Liver (tissue), 9 donors: ENCODE data around the gene RHOV. TPM values are rescaled to one million over a fixed set of nuclear protein-coding genes. Genes with fewer than 3 reads are reported as not detected.

Source experiments
- DNase-seq: peaks from one replicate; pipeline ENCODE4 v3.0.0-alpha.2; 2017; ENCODE audit warnings: low spot score
- H3K27ac ChIP-seq, 2 donors: one replicate each; pipeline ENCODE4 v1.7.0; 2013; ENCODE audit warnings: inconsistent platforms in 2 of 2, low read length in 2 of 2, control low read depth in 1 of 2, low read depth in 1 of 2, mild to moderate bottlenecking in 1 of 2
- H3K27me3 ChIP-seq, 4 donors: one replicate each; pipeline versions ENCODE4 v1.6.1 to v1.7.0; 2013; ENCODE audit warnings: low read length in 3 of 4, inconsistent platforms in 1 of 4, mild to moderate bottlenecking in 1 of 4, moderate library complexity in 1 of 4; ENCODE audit not compliant: control insufficient read depth in 4 of 4, insufficient read depth in 4 of 4
- H3K36me3 ChIP-seq, 4 donors: one replicate each; pipeline versions ENCODE4 v1.6.1 to v1.7.0; 2013; ENCODE audit warnings: low read length in 3 of 4, mild to moderate bottlenecking in 3 of 4, low read depth in 1 of 4, moderate library complexity in 1 of 4; ENCODE audit not compliant: control insufficient read depth in 4 of 4, insufficient read depth in 3 of 4
- H3K4me1 ChIP-seq, 4 donors: one replicate each; pipeline versions ENCODE4 v1.6.1 to v1.7.0; 2013; ENCODE audit warnings: low read length in 3 of 4, mild to moderate bottlenecking in 3 of 4, moderate library complexity in 1 of 4; ENCODE audit not compliant: control insufficient read depth in 4 of 4, insufficient read depth in 4 of 4
- H3K4me3 ChIP-seq, 3 donors: one replicate each; pipeline versions ENCODE4 v1.6.1 to v1.7.0; 2013; ENCODE audit warnings: low read length in 3 of 3, control low read depth in 1 of 3, low read depth in 1 of 3, mild to moderate bottlenecking in 1 of 3
- H3K9ac ChIP-seq, 2 donors: one replicate each; pipeline ENCODE4 v1.7.0; 2013; ENCODE audit warnings: low read length in 2 of 2, mild to moderate bottlenecking in 2 of 2, moderate library complexity in 2 of 2, control low read depth in 1 of 2, low read depth in 1 of 2
- H3K9me3 ChIP-seq, 4 donors: one replicate each; pipeline versions ENCODE4 v1.6.1 to v1.7.0; 2013; ENCODE audit warnings: low read length in 3 of 4; ENCODE audit not compliant: control insufficient read depth in 4 of 4
- ATF3 ChIP-seq: IDR thresholded peaks from 2 replicates; pipeline ENCODE4 v1.6.1; 2016; ENCODE audit warnings: antibody characterized with exemption
- CTCF ChIP-seq: fragments of 150-350 bp; IDR thresholded peaks from 2 replicates; pipeline ENCODE4 v1.5.1; 2017; ENCODE audit warnings: improper control_type of control experiment, low read depth, low read length; ENCODE audit not compliant: missing input control
- EGR1 ChIP-seq, 2 donors: IDR thresholded peaks; 2 replicates each; pipeline ENCODE4 v1.6.1; 2016 to 2018; ENCODE audit warnings: antibody characterized with exemption in 2 of 2, low read depth in 2 of 2
- FOXA1 ChIP-seq: IDR thresholded peaks from 2 replicates; pipeline ENCODE4 v1.6.1; 2016; ENCODE audit warnings: antibody characterized with exemption
- FOXA2 ChIP-seq: IDR thresholded peaks from 2 replicates; pipeline ENCODE4 v1.6.1; 2016; ENCODE audit warnings: antibody characterized with exemption
- GABPA ChIP-seq, 2 donors: IDR thresholded peaks in 1 of 2; conservative IDR thresholded peaks in 1 of 2; 2 replicates each; pipeline ENCODE4 v1.6.1; 2016; ENCODE audit warnings: antibody characterized with exemption in 2 of 2, mild to moderate bottlenecking in 1 of 2, moderate library complexity in 1 of 2
- HNF4A ChIP-seq, 2 donors: conservative IDR thresholded peaks; 2 replicates each; pipeline ENCODE4 v1.6.1; 2016; ENCODE audit warnings: antibody characterized with exemption in 2 of 2, mild to moderate bottlenecking in 2 of 2
- HNF4G ChIP-seq: IDR thresholded peaks from 2 replicates; pipeline ENCODE4 v1.6.1; 2016; ENCODE audit warnings: antibody characterized with exemption
- JUND ChIP-seq, 2 donors: IDR thresholded peaks; 2 replicates each; pipeline ENCODE4 v1.6.1; 2016; ENCODE audit warnings: antibody characterized with exemption in 2 of 2
- MAX ChIP-seq: IDR thresholded peaks from 2 replicates; pipeline ENCODE4 v1.6.1; 2016; ENCODE audit warnings: antibody characterized with exemption
- NR2F2 ChIP-seq: IDR thresholded peaks from 2 replicates; pipeline ENCODE4 v1.6.1; 2016; ENCODE audit warnings: antibody characterized with exemption
- RAD21 ChIP-seq, 2 donors: IDR thresholded peaks; 2 replicates each; pipeline ENCODE4 v1.6.1; 2016; ENCODE audit warnings: antibody characterized with exemption in 2 of 2, mild to moderate bottlenecking in 2 of 2
- REST ChIP-seq: IDR thresholded peaks from 2 replicates; pipeline ENCODE4 v1.6.1; 2016; ENCODE audit warnings: antibody characterized with exemption, mild to moderate bottlenecking
- RXRA ChIP-seq, 2 donors: IDR thresholded peaks; 2 replicates each; pipeline ENCODE4 v1.6.1; 2017 to 2018; ENCODE audit warnings: antibody characterized with exemption in 2 of 2, mild to moderate bottlenecking in 1 of 2
- SP1 ChIP-seq: IDR thresholded peaks from 2 replicates; pipeline ENCODE4 v1.6.1; 2018; ENCODE audit warnings: antibody characterized with exemption, mild to moderate bottlenecking
- TAF1 ChIP-seq: conservative IDR thresholded peaks from 2 replicates; pipeline ENCODE4 v1.6.1; 2016; ENCODE audit warnings: antibody characterized with exemption, mild to moderate bottlenecking
- YY1 ChIP-seq: IDR thresholded peaks from 2 replicates; pipeline ENCODE4 v1.6.1; 2016; ENCODE audit warnings: antibody characterized with exemption, mild to moderate bottlenecking
- ZBTB33 ChIP-seq: IDR thresholded peaks from 2 replicates; pipeline ENCODE4 v1.6.1; 2016; ENCODE audit warnings: antibody characterized with exemption
- WGBS: extraction: QIAGEN DNeasy Blood & Tissue Kit; methylation state at CpG from one replicate; pipeline ENCODE4 v1.1.7; 2013; 5-methylcytosine and 5-hydroxymethylcytosine counted together
- polyA plus RNA-seq, 2 donors: library from polyadenylated mRNA; stranded (reverse) in 1 of 2; unstranded in 1 of 2; fragments of 200-250 nt in 1 of 2; fragments of >200 nt in 1 of 2; fragmentation: Nextera tagmentation in 1 of 2; extraction: Ambion mirVana in 1 of 2; gene quantifications; one replicate each; pipeline versions ENCODE4 v1.2.1 to v1.2.3, GENCODE V29; 2013 to 2015
- total RNA-seq, 2 donors: library from RNA; depleted of rRNA; stranded (reverse); fragments of >200 nt; gene quantifications; one replicate each; pipeline ENCODE4 v1.2.3, GENCODE V29; 2014
- donor health status: healthy.
- donor health status: healthy.
- donor health status: healthy.
- donor health status: healthy.
- donor health status: healthy.

Gene RHOV
- total and polyA plus RNA-seq, 4 donors = 0.05 TPM; not detected in 3

GRCh38 chr15:40878785-40879184 lies 4.8 kb upstream of the RHOV start:
- no peaks in the 10 kb centered on the region for H3K9me3 ChIP-seq
- H3K27ac ChIP-seq = no peak overlapping the region
- no peak overlapping the region for H3K4me3 ChIP-seq
- 92% methylated on average over 1 of the region's 1 CpG for WGBS
- no peaks in the 10 kb centered on the region for H3K27me3 ChIP-seq
- H3K36me3 ChIP-seq = no peaks in the 10 kb centered on the region
- no peak overlapping the region for H3K9ac ChIP-seq
- DNase-seq = no peak
- H3K4me1 ChIP-seq = peaks cover 1 to 6% (median 4%) of the 10 kb centered on the region in 4 donors
- no peak for TF ChIP-seq YY1
- TF ChIP-seq TAF1 = no peak

- Histone ChIP-seq H3K27me3 (peaks cover 0 to 3% (median 0%) of the 10 kb centered on the region in 4 donors), H3K36me3 (no peaks in the 10 kb centered on the region), H3K9ac (no peak overlapping the region), H3K4me3 (no peak overlapping the region), H3K4me1 (peaks cover 2 to 13% (median 7%) of the 10 kb centered on the region in 4 donors), H3K27ac (no peak overlapping the region), H3K9me3 (no peaks in the 10 kb centered on the region)
- no peak for TF ChIP-seq HNF4G
- TF ChIP-seq CTCF = no peak
- no peak for TF ChIP-seq YY1
- TF ChIP-seq REST = no peak
- no peak for TF ChIP-seq GABPA (IDR thresholded peaks at IDR 0.05 in 1 of 2, conservative IDR thresholded peaks at IDR 0.05 in 1 of 2)
- no peak for TF ChIP-seq RXRA (IDR thresholded peaks at IDR 0.05)
- no peak for TF ChIP-seq JUND (IDR thresholded peaks at IDR 0.05)
- no peak for TF ChIP-seq SP1
- no peak for TF ChIP-seq FOXA2
- TF ChIP-seq ATF3 = no peak
- TF ChIP-seq MAX = no peak
- no peak for TF ChIP-seq RAD21 (IDR thresholded peaks at IDR 0.05)
- TF ChIP-seq EGR1 (IDR thresholded peaks at IDR 0.05; ENCODE audit: low read depth in 2 of 2) = no peak
- TF ChIP-seq HNF4A (conservative IDR thresholded peaks at IDR 0.05) = no peak
- TF ChIP-seq FOXA1 = no peak
- TF ChIP-seq TAF1 = no peak
- no peak for TF ChIP-seq ZBTB33
- TF ChIP-seq NR2F2 = no peak
- DNase-seq = no peak
- 70% methylated on average over 2 of the region's 2 CpGs for WGBS
Measured at GRCh38 chr15:40877694-40878093, 3.7 kb upstream of the RHOV start.
